CD4-positive, alpha-beta T cell treated with Interferon gamma for 1 hour (primary cell): ENCODE measurements around the gene ADAMTSL5.
A peak's percentile ranks its signal among the peaks of the same experiment; 100 is the strongest.
"Not testable (repeated sequence)": the region's sequence is repeated elsewhere in the genome, so short reads cannot be mapped to it uniquely, and the experiment has no call there.

Experiments used
- DNase-seq: peaks from one replicate; pipeline ENCODE4 v3.0.0-alpha.2; 2020

Gene ADAMTSL5

GRCh38 chr19:1477056-1477455 is 35.8 kb downstream of the ADAMTSL5 start:
- DNase-seq, result not testable (repeated sequence)

GRCh38 chr19:1475751-1476437 is 36.9 kb downstream of the ADAMTSL5 start:
- no peak for DNase-seq

DNA sequence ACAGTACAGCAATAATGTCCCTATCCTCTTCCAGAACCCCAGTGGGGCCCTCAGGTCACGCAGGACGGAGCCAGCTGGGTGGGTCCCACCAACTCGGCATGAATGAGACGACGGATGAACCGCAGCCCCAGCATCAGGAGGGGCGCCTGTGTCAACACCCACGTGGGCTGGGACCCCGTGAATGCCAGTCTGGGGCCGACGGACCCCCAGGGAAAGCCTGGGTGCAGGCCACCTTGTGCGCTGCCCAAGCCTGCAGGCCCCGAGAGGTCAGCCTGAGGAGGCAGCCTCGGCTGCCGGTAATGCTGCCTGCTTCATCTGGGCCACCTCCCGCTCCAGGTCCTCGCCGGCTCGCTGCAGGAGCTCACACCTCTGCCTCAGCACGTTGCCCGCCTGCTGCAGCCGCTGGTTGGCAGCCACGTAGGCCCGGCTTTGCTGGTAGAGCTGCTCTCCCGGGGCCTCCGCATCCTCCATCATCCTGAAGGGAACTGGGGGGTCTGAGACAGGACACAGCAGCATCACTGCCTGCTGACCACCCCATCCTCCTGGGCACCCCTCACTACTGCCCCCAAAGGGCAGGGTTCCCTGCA is 38.0 kb downstream of the ADAMTSL5 start:
- no peak for DNase-seq

- DNase-seq, result no peak
Measured at GRCh38 chr19:1474011-1474764, 38.6 kb downstream of the ADAMTSL5 start.

- no peak for DNase-seq
Measured at GRCh38 chr19:1473085-1473851, 39.6 kb downstream of the ADAMTSL5 start.

DNA sequence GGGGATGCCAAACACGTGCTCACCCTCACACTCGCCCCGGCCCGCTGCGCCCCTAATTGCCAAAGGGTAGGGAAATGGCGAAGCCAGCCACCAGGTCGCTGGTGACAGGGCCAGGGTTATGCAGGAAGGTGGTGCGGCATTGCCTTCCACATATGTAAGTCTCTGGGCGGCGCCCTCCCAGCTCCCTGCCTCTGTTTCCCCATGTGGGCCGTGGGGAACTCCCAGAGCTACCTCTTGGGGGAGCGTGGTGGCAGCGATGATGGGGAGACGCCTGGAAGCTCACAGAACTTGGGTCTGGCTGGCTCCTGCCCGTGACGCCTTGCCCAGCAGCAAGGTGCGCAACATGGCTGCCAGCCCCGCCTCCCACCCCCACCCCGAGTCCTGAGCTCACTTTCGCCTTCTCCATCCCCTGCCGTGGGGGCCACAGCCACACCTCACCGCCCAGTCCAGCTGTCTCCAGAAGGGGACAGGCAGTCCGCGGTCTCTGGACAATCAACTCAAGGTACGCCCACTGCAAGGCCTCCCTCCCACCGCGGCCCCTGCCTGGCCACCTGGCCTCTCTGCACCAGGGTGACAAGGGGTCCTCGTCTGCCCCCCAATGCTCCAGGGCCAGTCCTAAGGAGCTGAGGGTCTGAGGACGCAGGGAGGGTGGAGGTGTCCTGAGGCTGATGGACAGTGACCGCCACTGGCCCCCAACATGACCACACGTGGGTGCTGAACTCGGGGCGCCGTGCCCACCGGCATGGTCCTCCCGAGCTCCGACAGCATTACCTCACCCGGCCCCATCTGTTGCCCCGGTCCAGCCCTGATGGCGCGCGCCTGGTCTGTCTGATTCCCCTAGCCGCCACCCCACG is 40.4 kb downstream of the ADAMTSL5 start:
- DNase-seq, result no peak

GRCh38 chr19:1471515-1472160 is 41.2 kb downstream of the ADAMTSL5 start:
- no peak for DNase-seq

GRCh38 chr19:1471010-1471514 is 41.8 kb downstream of the ADAMTSL5 start:
- no peak for DNase-seq

DNA sequence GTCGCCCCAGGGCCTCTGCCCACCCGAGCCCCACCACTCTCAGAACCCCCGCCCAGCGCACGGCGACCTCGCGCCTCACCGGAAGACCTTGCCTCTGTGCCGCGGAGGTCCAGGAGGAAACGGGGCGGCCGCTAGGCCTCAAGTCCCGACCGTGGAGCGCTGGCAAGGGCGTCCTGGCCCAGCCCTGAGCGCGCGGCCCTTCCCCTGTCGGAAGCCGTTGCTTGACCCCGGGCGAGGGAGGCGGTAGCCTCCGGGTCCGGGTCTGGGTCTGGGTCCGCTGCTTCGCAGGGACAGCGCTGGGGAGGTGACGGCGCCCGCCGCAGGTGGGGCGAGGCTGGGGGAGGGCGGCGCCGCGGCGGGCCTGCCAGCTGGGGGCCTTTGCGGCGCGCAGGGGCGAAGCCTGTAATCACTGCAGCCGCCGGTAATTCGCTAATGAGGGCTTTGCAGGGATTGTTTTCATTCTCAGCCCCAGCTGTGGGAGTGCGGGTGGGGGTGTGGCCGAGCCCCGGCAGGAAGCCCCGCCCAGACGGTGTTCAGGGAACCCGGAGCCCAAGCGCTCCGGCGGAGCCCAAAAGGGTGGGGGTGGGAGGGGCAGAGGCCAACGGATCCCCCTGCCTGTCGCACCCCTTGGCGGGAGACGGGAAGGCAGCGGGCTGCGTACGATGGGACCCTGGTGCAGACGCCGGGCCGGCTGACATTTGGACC is 42.4 kb downstream of the ADAMTSL5 start:
- peak; percentile 62 for DNase-seq

- no peak for DNase-seq
Measured at GRCh38 chr19:1470055-1470304, 42.8 kb downstream of the ADAMTSL5 start.

- DNase-seq, result no peak
Measured at GRCh38 chr19:1469255-1470054, 43.4 kb downstream of the ADAMTSL5 start.

GRCh38 chr19:1468821-1469254 is 44.0 kb downstream of the ADAMTSL5 start:
- no peak for DNase-seq

DNA sequence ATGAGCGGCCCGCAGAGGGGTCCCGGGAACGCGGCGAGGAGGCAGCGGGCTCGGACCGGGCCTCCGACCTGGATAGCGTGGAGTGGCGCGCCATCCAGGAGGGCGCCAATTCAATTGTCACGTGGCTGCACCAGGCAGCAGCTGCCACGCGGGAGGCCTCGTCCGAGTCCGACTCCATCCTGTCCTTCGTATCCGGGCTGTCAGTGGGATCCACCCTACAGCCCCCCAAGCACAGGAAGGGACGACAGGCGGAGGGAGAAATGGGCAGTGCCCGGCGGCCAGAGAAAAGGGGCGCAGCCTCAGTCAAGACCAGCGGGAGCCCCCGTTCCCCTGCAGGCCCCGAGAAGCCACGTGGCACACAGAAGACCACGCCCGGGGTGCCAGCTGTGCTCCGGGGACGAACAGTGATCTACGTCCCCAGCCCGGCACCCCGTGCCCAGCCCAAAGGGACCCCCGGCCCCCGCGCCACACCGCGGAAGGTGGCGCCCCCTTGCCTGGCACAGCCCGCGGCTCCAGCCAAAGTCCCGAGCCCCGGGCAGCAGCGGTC is 44.5 kb downstream of the ADAMTSL5 start:
- DNase-seq, result no peak

DNA sequence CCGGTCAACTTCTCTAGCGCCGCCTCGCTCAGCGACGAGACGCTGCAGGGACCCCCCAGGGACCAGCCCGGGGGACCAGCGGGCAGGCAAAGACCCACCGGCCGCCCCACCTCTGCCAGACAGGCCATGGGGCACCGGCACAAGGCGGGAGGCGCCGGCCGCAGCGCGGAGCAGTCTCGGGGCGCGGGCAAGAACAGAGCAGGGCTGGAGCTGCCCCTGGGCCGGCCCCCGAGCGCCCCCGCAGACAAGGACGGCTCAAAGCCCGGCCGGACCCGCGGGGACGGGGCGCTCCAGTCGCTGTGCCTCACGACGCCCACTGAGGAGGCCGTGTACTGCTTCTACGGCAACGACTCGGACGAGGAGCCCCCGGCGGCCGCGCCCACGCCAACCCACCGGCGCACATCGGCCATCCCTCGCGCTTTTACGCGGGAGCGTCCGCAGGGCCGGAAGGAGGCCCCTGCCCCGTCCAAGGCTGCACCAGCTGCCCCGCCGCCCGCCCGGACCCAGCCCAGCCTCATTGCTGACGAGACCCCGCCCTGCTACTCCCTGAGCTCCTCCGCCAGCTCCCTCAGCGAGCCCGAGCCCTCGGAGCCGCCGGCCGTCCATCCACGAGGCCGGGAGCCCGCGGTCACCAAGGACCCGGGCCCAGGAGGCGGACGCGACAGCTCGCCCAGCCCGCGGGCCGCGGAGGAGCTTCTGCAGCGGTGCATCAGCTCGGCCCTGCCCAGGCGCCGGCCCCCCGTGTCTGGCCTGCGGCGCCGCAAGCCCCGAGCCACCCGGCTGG is 45.1 kb downstream of the ADAMTSL5 start:
- DNase-seq, result no peak

GRCh38 chr19:1467215-1467489 is 45.7 kb downstream of the ADAMTSL5 start:
- no peak for DNase-seq

- no peak for DNase-seq
Measured at GRCh38 chr19:1466461-1467214, 46.2 kb downstream of the ADAMTSL5 start.

GRCh38 chr19:1466018-1466460 is 46.8 kb downstream of the ADAMTSL5 start:
- DNase-seq, result no peak

DNA sequence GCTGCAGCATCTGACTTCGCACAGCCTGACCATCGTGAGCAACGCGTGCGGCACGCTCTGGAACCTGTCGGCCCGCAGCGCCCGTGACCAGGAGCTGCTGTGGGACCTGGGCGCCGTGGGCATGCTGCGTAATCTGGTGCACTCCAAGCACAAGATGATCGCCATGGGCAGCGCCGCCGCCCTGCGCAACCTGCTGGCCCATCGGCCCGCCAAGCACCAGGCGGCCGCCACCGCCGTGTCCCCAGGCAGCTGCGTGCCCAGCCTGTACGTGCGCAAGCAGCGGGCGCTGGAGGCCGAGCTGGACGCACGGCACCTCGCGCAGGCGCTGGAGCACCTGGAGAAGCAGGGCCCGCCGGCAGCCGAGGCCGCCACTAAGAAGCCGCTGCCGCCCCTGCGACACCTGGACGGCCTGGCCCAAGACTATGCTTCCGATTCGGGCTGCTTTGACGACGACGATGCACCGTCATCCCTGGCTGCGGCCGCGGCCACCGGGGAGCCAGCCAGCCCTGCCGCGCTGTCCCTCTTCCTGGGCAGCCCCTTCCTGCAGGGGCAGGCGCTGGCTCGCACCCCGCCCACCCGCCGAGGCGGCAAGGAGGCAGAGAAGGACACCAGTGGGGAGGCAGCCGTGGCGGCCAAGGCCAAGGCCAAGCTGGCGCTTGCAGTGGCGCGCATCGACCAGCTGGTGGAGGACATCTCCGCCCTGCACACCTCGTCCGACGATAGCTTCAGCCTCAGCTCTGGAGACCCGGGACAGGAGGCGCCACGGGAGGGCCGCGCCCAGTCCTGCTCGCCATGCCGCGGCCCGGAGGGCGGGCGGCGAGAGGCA is 47.4 kb downstream of the ADAMTSL5 start:
- DNase-seq, result no peak
